Naive B cell (primary cell): ENCODE data around the gene CNTN4. TPM values are rescaled to one million over a fixed set of nuclear protein-coding genes. Genes with fewer than 3 reads are reported as not detected.

Experiments
- ATAC-seq, 2 donors: fragments of 150-1000 bp; cut with Tn5 transposase; 2 replicates each; pipeline ENCODE4 v1.10.0; 2021; ENCODE audit warnings: low read depth in 2 of 2, mild to moderate bottlenecking in 2 of 2, moderate library complexity in 2 of 2
- DNase-seq: peaks from one replicate; pipeline ENCODE4 v3.0.0; 2022
- H3K27ac Mint-ChIP-seq, 6 donors: one replicate each; pipeline ENCODE4 v1.8.0; 2020 to 2022; ENCODE audit warnings: mild to moderate bottlenecking in 6 of 6, mixed read lengths in 6 of 6, moderate library complexity in 5 of 6, inconsistent platforms in 2 of 6
- H3K27me3 Mint-ChIP-seq, 3 donors: one replicate each; pipeline ENCODE4 v1.8.0; 2021 to 2022; ENCODE audit warnings: mixed read lengths in 3 of 3, mild to moderate bottlenecking in 1 of 3
- H3K36me3 Mint-ChIP-seq, 2 donors: one replicate each; pipeline ENCODE4 v1.8.0; 2020 to 2022; ENCODE audit warnings: mixed read lengths in 2 of 2, inconsistent platforms in 1 of 2, mild to moderate bottlenecking in 1 of 2
- H3K4me1 Mint-ChIP-seq, 3 donors: one replicate each; pipeline ENCODE4 v1.8.0; 2020 to 2022; ENCODE audit warnings: mixed read lengths in 3 of 3, inconsistent platforms in 1 of 3, mild to moderate bottlenecking in 1 of 3, moderate library complexity in 1 of 3
- H3K4me3 Mint-ChIP-seq, 8 donors: one replicate each; pipeline ENCODE4 v1.8.0; 2020 to 2022; ENCODE audit warnings: mild to moderate bottlenecking in 8 of 8, mixed read lengths in 8 of 8, moderate library complexity in 8 of 8, inconsistent platforms in 2 of 8
- H3K9me3 Mint-ChIP-seq, 7 donors: one replicate each; pipeline ENCODE4 v1.8.0; 2020 to 2022; ENCODE audit warnings: mixed read lengths in 7 of 7, mild to moderate bottlenecking in 5 of 7, inconsistent platforms in 2 of 7, moderate library complexity in 1 of 7
- polyA plus RNA-seq, 6 donors: library from polyadenylated mRNA; unstranded; fragments of 300-500 nt; fragmentation: Illumina TruSeq; gene quantifications; one replicate each; pipeline ENCODE4 v1.2.3, GENCODE V29; 2021; ENCODE audit warnings: low read depth in 6 of 6

The CNTN4 gene
- polyA plus RNA-seq, 6 donors from 2014 or later = not detected

- DNase-seq (no peak), ATAC-seq (no peak)
- Mint-ChIP-seq H3K27ac (no peak overlapping the region), H3K9me3 (peaks cover 0 to 19% (median 9%) of the 10 kb centered on the region in 7 donors), H3K4me1 (no peaks in the 10 kb centered on the region), H3K36me3 (no peaks in the 10 kb centered on the region), H3K27me3 (no peaks in the 10 kb centered on the region), H3K4me3 (no peak overlapping the region)
These were observed 385.7 kb downstream of the CNTN4 start for GRCh38 chr3:2484162-2485026.

DNA sequence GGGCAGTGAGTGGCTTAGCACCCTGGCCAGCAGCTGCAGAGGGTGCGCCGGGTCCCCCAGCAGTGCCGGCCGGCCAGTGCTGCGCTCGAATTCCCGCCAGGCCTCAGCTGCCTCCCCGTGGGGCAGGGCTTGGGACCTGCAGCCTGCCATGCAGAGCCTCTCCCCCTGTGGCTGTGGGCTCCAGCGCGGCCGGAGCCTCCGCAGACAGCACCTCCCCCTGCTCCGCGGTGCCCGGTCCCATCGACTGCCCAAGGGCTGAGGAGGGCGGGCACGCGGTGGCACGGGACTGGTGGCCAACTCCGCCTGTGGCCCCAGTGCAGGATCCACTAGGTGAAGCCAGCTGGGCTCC is 386.3 kb downstream of the CNTN4 start:
- no peak for ATAC-seq
- Mint-ChIP-seq H3K4me3 (no peak overlapping the region), H3K4me1 (no peaks in the 10 kb centered on the region), H3K27ac (no peak overlapping the region), H3K9me3 (peaks cover 0 to 19% (median 9%) of the 10 kb centered on the region in 7 donors), H3K27me3 (no peaks in the 10 kb centered on the region), H3K36me3 (no peaks in the 10 kb centered on the region)
- no peak for DNase-seq

- Mint-ChIP-seq H3K9me3 (peaks cover 0 to 5% (median 0%) of the 10 kb centered on the region in 7 donors), H3K4me1 (no peaks in the 10 kb centered on the region), H3K27me3 (no peaks in the 10 kb centered on the region), H3K4me3 (no peak overlapping the region), H3K27ac (no peak overlapping the region), H3K36me3 (no peaks in the 10 kb centered on the region)
- no peak for ATAC-seq
- no peak for DNase-seq
These were observed 397.1 kb downstream of the CNTN4 start for GRCh38 chr3:2495746-2496145.

DNA sequence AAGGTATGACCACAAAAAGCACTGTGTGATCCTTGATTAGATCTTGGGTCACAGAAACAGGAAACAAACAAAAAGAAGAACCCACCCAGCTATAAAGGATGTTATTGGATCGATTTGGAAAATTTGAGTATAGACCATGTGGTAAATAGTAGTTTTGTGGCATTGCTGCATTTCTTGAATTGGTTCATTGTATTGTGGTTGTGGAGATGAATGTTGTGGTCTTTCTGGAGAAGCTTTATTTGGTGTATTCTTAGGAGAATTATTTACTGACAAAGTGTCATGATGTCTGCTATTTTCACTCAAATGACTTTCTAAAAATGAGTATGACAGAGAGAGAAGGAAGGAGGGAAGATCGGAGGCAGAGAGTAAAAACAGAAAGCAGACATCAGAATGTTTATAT is 406.2 kb downstream of the CNTN4 start:
- H3K27ac Mint-ChIP-seq = no peak overlapping the region
- no peaks in the 10 kb centered on the region for H3K4me1 Mint-ChIP-seq
- H3K9me3 Mint-ChIP-seq = peaks cover 0 to 4% (median 0%) of the 10 kb centered on the region in 7 donors
- ATAC-seq (no peak), DNase-seq (no peak)
- no peaks in the 10 kb centered on the region for H3K27me3 Mint-ChIP-seq
- H3K4me3 Mint-ChIP-seq = no peak overlapping the region
- no peaks in the 10 kb centered on the region for H3K36me3 Mint-ChIP-seq

- Mint-ChIP-seq H3K4me3 (no peak overlapping the region), H3K9me3 (peaks cover 0 to 4% (median 0%) of the 10 kb centered on the region in 7 donors), H3K27me3 (no peaks in the 10 kb centered on the region), H3K36me3 (no peaks in the 10 kb centered on the region), H3K4me1 (no peaks in the 10 kb centered on the region), H3K27ac (no peak overlapping the region)
- no peak for ATAC-seq
- DNase-seq = no peak
These were observed 408.1 kb downstream of the CNTN4 start for GRCh38 chr3:2506776-2507175.

DNA sequence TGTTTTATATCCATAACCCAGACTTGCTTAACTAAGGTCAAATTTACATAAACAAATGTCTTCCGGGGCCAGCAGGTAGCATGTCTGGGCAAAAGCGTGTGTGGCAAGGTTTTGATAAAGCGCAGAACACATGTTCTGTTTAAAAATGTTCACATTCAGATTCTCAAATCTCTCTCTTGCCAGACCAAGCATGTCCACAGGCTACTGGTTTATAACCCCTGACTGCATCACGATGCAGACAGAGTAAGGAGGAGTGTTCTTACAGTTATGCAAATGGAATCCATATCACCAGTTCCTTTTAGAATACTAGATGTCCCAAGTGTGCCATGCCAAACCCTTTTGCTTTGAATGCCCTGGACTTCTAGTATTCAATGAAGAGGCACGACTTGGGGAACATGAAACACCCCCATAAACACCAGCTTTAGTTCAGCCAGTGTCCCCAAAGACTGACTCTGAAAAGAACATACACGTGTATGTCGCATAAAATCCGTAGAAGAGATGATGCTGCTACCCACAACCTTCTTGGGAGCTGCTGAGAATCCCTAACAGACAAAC is 412.0 kb downstream of the CNTN4 start:
- no peaks in the 10 kb centered on the region for H3K4me1 Mint-ChIP-seq
- no peaks in the 10 kb centered on the region for H3K27me3 Mint-ChIP-seq
- ATAC-seq = no peak
- H3K36me3 Mint-ChIP-seq = no peaks in the 10 kb centered on the region
- H3K9me3 Mint-ChIP-seq = peaks cover 0 to 4% (median 2%) of the 10 kb centered on the region in 7 donors
- no peak overlapping the region for H3K4me3 Mint-ChIP-seq
- DNase-seq = no peak
- no peak overlapping the region for H3K27ac Mint-ChIP-seq

- Mint-ChIP-seq H3K27me3 (no peaks in the 10 kb centered on the region), H3K9me3 (peaks cover 0 to 4% (median 2%) of the 10 kb centered on the region in 7 donors), H3K36me3 (no peaks in the 10 kb centered on the region), H3K4me1 (no peaks in the 10 kb centered on the region), H3K27ac (peak overlapping the region in 1 of 6 donors; percentile 11), H3K4me3 (no peak overlapping the region)
- no peak for DNase-seq
- no peak for ATAC-seq
These were observed 412.7 kb downstream of the CNTN4 start for GRCh38 chr3:2511356-2511755.

GRCh38 chr3:2512881-2513280 is 414.2 kb downstream of the CNTN4 start:
- H3K4me1 Mint-ChIP-seq = no peaks in the 10 kb centered on the region
- no peak for ATAC-seq
- no peak overlapping the region for H3K27ac Mint-ChIP-seq
- H3K9me3 Mint-ChIP-seq = peaks cover 0 to 4% (median 0%) of the 10 kb centered on the region in 7 donors
- no peaks in the 10 kb centered on the region for H3K27me3 Mint-ChIP-seq
- DNase-seq = no peak
- no peaks in the 10 kb centered on the region for H3K36me3 Mint-ChIP-seq
- H3K4me3 Mint-ChIP-seq = no peak overlapping the region

DNA sequence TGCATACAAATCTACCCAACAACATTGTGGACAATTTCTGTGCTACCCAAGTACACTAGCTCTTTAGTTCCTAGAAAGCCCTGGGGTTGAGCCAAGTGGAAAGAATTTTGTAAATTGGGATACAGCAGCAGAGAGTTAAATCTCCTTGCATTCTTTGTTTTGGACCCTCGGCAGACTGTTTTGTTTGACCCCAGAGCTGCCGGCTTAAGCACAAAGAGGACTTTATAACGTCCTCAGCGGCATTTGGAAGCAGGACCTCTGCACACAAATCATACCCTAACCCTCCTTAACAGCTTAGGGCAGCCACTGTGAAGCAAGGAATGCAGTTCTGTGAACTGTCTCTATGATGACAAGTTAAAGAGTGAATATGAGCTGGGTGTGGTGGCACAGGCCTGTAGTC is 415.3 kb downstream of the CNTN4 start:
- ATAC-seq (no peak), DNase-seq (no peak)
- Mint-ChIP-seq H3K9me3 (peaks cover 0 to 5% (median 3%) of the 10 kb centered on the region in 7 donors), H3K27me3 (no peaks in the 10 kb centered on the region), H3K4me1 (no peaks in the 10 kb centered on the region), H3K4me3 (no peak overlapping the region), H3K36me3 (no peaks in the 10 kb centered on the region), H3K27ac (no peak overlapping the region)

GRCh38 chr3:2516762-2517441 is 418.2 kb downstream of the CNTN4 start:
- ATAC-seq (no peak), DNase-seq (no peak)
- H3K27ac Mint-ChIP-seq = no peak overlapping the region
- peaks cover 0 to 10% (median 1%) of the 10 kb centered on the region in 7 donors for H3K9me3 Mint-ChIP-seq
- H3K27me3 Mint-ChIP-seq = no peaks in the 10 kb centered on the region
- H3K4me3 Mint-ChIP-seq = no peak overlapping the region
- no peaks in the 10 kb centered on the region for H3K4me1 Mint-ChIP-seq
- H3K36me3 Mint-ChIP-seq = no peaks in the 10 kb centered on the region

- no peaks in the 10 kb centered on the region for H3K4me1 Mint-ChIP-seq
- ATAC-seq (no peak), DNase-seq (no peak)
- H3K9me3 Mint-ChIP-seq = peaks cover 0 to 10% (median 1%) of the 10 kb centered on the region in 7 donors
- H3K27me3 Mint-ChIP-seq = no peaks in the 10 kb centered on the region
- no peak overlapping the region for H3K4me3 Mint-ChIP-seq
- H3K27ac Mint-ChIP-seq = no peak overlapping the region
- no peaks in the 10 kb centered on the region for H3K36me3 Mint-ChIP-seq
These were observed 419.0 kb downstream of the CNTN4 start for GRCh38 chr3:2517500-2518172.

GRCh38 chr3:2523281-2523836 is 424.7 kb downstream of the CNTN4 start:
- Mint-ChIP-seq H3K27me3 (no peaks in the 10 kb centered on the region), H3K4me1 (no peaks in the 10 kb centered on the region), H3K27ac (no peak overlapping the region), H3K36me3 (no peaks in the 10 kb centered on the region), H3K4me3 (no peak overlapping the region), H3K9me3 (peaks cover 0 to 11% (median 2%) of the 10 kb centered on the region in 7 donors)
- no peak for ATAC-seq
- no peak for DNase-seq

DNA sequence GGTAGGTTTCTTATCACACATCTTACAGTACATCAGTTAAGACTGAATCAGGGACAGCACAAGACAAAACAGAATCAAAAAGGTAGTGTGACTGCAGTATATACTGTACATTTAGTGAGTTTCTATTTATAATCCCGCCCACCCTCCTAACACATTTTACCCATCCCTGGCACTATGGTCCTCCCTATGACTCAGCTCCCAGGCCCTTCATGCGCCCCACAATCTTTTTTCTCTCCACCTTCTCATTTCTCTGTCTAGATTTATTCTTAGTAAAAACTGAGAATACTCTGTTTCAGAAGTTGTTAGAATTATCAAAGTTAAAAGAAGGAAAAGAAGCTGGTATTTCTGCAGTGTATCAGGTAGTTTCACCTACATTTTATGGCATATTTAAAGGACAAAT is 427.3 kb downstream of the CNTN4 start:
- DNase-seq = no peak
- no peaks in the 10 kb centered on the region for H3K4me1 Mint-ChIP-seq
- no peaks in the 10 kb centered on the region for H3K27me3 Mint-ChIP-seq
- H3K9me3 Mint-ChIP-seq = peaks cover 0 to 8% (median 1%) of the 10 kb centered on the region in 7 donors
- no peak overlapping the region for H3K4me3 Mint-ChIP-seq
- no peak overlapping the region for H3K27ac Mint-ChIP-seq
- ATAC-seq = no peak
- no peaks in the 10 kb centered on the region for H3K36me3 Mint-ChIP-seq
